ENCODE results near the gene TSFM.

TSFM gene

DNA sequence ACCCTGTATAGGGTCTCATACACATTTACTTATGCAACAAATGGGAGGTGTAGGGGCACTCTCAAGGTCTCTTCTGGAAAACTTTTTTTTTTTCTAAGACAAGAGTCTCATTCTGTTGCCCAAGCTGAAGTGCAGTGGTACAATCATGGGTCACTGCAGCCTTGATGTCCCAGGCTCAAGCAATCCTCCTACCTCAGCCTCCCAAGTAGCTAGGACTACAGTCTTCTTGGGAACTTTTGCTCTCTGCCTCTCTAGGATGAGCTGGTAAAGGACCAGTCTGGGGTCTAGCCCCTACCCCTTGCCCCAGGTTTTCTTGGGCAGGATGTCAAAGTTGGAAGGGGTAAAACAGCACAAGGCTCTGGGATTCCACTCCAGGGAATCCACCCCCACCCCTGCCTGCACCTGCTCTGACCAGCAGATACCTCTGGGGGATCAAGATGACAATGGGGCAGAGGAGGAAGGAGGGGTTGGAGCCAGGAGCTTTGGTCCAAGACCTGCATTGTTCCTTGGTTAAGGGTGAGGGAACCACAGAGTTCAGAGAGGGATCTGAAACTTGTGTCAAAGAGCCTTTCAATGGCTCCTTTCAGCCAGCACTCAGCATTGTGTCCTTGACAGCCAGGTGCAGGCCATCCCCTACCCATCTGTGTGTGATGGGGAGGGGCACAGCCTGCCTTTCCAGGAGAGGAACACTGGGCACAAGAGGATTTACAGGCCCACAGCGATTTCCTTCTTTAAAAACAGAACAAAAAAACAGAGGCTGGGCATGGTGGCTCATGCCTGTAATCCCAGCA lies 51.7 kb downstream of the TSFM start:
- no peak for DNase-seq (ENCODE audit: low read depth)

DNA sequence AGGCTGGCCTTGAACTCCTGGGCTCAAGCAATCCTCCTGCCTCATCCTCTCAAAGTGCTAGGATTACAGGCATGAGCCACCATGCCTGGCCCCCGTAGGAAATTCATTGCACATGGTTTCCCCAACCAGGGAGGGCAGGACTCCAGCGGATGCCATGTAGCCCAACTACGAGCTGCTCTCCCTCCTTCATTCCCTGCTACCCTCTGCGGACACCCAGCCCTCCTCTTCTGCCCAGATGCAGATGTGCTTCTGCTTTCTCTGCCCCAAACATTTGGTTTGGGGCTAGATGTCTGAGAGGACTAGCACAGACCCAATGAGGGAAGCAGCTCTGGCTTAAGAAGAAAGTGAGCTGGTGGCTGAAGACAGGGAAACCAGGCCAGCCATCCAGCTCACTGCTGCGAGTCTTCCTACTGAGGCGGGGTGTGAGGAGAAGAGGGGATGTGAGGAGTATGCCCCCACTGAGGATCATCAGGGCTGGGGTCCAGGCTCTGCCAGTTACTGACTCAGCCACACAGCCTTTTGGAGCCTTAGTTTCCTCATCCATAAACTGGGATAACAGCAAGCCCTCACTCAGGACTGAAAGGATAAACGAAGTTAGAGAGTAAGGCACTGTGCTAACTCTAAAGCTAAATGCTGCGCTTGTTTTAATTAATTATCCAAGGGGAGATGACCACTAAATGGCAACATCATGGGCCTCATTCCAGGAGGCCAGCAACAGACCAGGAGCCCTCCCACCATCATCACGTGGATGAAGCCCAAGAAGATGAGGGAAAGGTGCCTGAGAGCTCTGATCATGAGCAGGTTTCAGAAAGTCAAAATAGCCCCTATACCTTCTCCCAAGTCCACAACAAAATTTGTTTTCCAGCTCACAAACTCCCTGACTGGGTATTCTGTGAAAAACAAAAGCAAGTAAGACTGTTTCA lies 53.0 kb downstream of the TSFM start:
- no peak for DNase-seq (ENCODE audit: low read depth)

DNA sequence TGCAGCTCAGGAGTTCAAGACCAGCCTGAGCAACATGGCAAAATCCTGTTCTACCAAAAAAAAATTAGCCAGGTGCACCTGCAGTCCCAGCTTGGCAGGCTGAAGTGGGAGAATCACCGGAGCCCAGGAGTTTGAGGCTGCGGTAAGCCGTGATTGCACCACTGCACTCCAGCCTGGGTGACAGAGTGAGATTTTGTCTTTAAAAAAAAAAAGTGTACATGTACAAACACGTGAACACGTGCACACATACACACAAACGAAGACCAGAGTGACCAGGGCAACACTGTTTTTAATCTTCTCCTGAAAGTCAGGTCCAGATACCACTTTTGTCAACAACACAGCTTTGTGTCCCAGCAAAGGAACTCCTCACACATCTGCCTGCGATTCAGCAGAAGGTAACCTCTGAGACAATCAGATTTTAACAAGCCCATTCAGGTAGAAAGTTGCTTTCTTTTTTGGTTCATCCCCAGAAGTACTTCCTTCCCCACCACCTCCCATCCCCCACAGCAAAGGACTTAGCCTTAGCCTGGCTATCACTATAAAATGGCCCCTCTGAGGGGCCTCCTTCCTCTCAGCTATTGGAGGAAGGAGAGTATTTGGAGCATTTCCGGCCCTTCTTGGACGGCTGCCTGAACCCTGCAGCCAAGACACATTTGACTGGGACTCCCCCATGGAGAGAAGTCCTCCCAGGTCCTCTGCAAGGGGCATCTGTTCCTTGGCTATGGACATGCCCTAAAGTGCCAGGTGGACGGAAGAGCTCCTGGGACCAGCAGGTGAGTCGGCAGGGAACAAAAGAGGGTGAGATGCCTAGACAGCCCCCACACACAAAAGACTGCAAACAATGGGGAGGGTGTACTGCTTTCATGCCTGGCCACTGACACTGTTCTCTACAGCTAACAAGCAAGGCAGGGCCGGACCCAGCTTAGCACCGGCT lies 54.1 kb downstream of the TSFM start:
- peak; percentile 82 for DNase-seq (ENCODE audit: low read depth)

DNA sequence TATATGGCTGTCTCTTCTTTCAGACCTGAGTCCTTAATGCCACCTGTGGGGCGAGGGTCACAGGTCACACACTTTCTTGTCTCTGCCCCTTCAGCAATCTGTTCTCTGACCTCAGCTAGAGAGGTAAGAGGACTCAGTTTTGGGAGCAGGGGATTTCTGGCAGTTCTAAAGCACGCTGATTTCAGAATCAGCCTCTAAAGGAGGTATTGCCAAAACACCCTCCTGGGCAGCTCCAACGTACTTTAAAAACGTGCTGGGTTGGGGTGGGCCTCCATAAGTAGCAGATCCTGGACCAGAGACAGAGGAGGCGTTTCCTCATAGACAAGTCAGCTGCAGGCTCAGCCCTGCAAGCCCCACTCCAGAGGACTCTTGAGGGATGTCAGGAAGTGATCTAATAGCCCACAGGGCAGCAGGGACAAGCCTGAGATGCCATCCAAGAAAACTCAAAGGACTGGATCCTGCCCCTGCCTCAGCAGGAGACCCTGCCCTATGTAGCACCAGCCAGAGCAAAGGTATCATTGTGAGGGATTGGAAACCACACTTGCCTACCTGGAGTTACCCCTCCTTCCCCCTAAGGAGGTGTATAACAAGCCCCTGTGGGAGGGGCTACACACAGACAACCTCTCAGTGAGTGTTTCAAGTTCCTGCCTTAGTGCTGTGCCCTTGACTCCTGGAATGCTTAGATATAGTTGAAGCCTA lies 55.4 kb downstream of the TSFM start:
- DNase-seq (ENCODE audit: low read depth), result peak; percentile 88

DNA sequence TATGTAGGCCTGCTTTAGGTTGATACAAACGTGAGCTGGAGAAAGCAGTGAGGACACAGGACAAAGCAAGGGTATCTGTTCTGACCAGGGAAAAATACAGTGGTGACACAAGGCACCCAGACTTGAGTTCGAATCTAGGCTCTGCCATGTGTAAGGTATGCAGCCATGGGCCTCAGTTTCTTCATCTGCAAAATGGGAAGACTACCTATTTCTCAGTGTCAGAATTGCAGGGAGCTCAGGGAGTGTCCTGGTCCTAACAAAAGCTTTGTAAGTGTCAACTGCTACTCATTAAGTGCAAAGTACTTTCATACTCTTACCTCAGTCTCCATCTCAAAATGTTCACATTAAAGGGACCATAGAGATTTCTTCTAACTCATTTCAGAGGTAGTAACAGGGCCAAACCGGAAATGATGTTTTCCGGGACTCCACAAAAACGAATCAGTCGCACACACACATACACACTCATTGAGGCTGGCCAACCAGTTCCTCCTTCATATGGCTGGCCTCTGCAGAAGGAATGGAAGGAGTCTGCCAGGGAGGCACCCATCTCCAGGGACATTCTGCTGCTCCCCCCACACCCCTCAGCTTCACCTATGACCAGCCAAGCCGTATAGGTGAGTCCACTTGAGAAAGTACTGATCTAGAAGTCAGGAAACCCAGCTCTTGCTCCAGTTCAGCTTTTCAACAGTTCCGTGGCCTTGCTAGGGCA lies 56.2 kb downstream of the TSFM start:
- DNase-seq (ENCODE audit: low read depth), result peak; percentile 43

DNA sequence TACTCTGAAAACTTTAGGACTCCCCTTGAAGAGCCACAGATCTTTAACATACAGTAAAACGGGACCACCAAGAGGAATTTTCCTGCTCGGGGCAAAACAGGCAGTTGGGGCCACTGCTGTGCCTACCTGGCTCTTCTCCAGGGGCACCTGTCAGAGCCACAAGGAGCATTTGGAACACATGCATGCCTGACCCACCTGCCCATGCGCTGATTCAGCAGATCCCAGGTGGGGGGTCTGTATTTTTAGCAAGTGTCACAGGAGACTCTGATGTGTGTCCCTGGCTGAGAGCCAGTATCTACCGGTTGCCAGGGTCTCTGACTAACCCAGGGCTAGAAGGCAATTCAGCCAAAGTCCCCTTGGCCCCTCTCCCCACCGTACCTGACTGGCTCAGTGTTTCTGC lies 57.4 kb downstream of the TSFM start:
- no peak for DNase-seq (ENCODE audit: low read depth)

DNA sequence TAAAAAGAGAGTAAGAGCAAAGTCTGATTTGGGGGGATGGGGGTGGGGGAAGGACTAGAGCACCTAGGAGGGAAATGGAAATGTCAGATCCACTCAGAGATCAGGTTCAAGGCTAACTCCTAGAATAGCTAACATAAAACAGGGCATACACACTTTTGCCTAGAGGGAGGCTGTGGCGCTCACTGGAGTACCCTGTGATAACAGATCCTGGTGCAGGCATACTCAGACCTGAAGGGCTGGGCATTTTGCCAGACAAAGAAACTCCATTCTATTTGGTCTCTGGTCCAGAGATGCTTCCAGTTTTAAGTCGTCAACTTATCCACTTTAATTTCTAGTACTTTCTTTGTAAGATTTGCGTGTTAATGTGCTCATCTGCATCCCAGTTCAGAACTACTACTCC lies 58.1 kb downstream of the TSFM start:
- no peak for DNase-seq (ENCODE audit: low read depth)

DNA sequence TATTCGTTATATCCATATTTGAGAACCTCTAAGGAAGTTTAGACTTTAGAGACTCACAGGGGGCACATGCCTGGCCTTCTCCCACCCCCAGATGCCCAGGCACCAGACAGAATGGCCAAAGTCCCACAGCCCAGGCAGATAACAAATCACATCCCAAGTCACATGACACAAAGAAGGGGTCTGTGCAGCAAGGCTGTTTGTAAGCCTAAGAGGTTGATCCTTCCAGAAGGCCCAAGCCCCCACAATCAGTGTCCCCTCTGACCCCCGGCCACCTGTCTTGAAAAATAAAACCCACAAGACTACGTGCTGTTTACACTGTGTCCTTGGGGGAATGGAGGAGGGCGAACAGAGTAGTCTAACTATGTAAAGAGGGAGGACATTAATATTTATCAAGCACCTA lies 58.9 kb downstream of the TSFM start:
- DNase-seq (ENCODE audit: low read depth), result no peak

DNA sequence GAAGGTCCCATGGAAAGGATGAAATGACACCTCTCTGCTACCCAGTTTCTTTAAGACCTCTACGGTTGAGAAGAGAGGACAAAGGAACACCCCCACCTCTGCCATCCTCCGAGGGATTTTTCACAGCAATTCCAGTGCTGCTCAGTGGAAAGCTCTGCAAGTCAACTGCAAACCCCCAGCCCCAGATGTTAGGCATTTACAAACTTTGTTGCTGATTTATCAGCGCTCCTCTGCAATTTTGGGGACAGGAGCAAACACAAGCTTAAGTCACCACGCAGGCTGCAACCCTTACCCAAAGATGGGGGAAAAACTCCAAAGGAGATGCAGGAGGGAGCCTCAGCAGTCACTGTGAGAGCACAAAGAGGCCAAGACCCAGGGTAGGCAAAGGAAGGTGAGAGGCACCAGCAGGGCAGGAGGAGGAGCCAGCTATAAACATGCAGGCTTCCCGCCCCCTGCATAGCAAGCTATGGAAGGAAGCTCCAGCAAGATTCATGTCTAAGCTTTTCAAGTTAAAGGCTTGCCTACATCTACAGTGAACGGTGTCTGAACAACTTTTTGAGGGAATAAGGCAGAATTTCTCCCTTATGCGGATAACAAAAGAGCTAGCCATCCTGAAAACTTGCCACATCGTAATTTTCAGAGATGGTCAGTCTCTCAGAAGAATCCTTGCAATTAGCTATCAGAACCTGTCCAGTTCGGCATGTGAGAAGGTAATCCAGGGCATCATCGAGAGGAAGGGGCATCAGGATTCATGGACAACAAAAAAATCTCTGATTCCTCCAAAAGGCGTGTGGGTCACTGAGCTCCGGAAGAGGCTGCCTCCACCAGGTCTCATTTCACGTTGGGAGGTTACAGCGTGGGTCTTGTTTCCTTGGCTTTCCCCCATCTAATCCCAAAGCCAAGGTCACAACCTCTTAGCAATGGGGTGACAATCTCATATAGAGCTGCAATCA lies 60.0 kb downstream of the TSFM start:
- DNase-seq (ENCODE audit: low read depth), result peak; percentile 45

DNA sequence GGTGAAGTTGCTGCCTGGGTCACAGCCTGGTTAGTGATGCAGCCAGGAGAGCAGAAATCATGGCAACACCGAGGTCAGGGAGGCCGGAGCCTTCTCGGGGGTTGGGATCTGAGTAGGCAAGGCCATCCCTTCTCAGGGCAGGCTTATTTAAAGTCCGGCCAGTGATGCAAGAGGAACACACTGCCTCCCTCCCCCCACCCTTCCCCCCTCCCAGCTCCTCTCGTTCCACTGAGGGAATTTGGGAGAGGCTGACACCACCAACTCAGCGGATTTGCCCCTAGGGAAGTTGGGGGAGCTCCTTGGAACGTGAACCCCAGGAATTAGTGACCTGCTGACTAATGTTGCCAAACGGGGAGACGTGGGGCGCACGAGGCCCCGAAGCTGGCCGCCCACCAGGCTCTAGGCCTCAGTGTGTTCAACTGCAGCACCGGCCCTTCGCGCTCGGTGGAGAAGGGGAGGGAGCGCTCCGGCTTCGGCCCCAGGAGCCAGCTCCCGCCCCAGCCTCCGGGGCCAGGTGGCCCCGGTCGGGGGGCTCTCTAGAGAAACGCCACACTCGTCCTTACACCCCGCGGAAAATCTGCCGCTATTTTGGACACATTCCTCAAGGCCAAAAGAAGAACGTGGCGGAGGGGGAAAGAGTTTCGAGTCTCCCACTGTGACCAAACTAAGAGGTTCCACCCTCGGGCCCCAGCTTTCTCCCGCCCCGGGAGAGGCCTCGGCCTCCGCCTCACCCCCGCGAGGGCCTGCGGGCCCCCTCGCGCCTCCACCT lies 62.3 kb downstream of the TSFM start:
- DNase-seq (ENCODE audit: low read depth), result peak; percentile 88

DNA sequence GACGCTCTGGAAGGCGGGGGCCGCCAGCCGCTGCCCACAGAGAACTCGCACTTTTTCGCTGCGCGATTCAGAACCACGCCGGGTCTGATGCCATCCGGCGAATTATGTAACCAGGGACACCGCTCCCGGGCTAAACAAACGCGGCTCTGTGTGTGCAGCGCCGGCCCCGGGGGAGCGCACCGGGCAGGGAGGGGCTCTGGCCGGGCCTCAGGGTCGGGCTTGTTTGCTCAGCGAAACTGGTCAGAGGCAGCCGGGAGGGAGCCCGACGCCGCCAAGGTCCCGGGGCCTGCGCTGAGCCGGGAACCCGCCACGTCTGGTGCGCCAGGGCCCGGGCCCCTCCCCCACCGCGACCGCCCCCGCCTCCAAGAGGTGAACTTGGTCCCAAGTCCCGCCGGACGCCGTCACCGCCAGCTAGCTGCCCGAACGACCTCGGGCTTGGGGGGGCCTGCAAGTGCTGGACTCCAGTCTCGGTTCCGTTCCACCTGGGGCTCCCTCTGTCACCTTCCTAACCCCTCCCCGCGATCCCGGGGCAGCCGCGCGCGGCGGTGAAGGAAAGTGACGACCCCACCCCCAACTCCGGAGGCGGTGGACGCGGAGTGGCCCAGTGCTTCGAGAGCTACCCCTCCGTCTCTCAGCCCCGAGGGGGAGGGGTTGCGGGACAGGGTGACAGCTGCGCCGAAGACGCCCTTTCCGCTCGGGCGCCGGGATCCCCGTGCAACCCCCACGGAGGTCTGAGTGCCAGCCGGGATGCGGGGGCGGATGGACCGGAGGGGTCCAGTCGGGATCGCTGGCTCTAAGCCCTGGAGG lies 63.1 kb downstream of the TSFM start:
- peak; percentile 62 for DNase-seq (ENCODE audit: low read depth)

DNA sequence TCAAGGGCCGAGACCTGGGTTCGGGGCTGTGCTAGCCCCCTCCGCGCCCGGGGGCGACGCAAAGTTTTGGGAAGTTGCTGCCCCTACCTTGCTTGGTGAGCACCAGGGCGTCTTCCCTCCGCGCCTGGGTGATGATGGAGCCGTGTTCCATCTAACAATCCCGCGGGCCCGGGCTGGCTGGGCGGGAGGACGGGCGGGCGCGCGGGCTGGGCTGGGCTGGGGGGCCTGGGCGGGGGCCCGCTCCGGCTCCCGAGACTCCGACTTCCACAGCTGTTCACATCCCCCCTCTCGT lies 63.6 kb downstream of the TSFM start:
- DNase-seq (ENCODE audit: low read depth), result no peak

DNA sequence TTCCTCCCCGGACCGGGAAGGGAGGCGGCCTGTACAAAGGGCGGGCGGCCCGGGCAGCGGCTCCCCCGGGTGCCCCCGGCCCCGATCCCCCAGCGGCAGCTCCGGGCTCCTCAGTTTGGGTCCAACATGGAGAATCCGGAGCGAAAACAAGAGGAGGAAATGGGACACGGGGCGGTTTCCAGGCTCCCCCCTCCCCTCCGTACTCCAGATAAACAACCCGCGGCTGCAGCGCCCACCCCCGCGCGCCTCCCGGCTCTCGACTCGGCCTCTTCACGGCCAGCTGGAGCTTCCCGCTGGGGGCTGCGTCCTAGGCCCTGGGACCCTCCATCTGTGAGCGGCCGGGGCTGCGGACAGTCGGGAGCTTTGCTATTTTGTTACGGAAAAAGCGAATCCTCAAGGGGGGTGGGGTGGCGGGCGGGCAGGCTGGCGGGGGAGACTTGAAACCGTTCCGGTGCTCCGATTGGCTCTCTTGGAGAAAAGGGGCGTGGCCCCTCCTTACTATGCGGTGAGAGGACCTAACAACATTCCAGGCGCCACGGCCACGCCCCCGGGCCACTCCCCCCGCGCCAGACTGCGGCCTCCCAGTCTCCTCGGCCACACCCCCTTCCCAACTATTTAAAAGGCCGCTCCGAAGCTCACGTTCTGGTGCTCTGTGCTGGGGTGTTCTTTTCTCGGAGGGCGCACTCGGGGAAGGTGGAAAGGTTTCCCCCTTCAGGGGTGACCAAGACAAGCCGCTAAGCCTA lies 64.2 kb downstream of the TSFM start, which contains the start of gene CTDSP2:
Gene CTDSP2, minus strand, starts transcription at position 153 of the 743 bp plus-strand sequence. CDS start 294 bp downstream, outside the sequence.
- DNase-seq (ENCODE audit: low read depth), result peak; percentile 100

Measured in ELR (cell line).